HCEC 1CT (cell line): ENCODE data around the gene LTA.
A peak's percentile ranks its signal among the peaks of the same experiment; 100 is the strongest.

Experiments
- DNase-seq: peaks from one replicate; pipeline ENCODE4 v3.0.0-alpha.2; 2017

LTA gene

GRCh38 chr6:31543639-31544038 lies 28.4 kb upstream of the LTA start:
- no peak for DNase-seq

GRCh38 chr6:31544676-31545075 lies 27.4 kb upstream of the LTA start:
- no peak for DNase-seq

GRCh38 chr6:31545291-31545690 lies 26.8 kb upstream of the LTA start:
- DNase-seq: no peak

GRCh38 chr6:31546339-31546957 lies 25.6 kb upstream of the LTA start, which contains the start of gene ATP6V1G2:
Gene ATP6V1G2, minus strand, starts transcription at chr6:31546608. Its CDS starts 49 bp downstream, at chr6:31546559.
- peak; percentile 92 for DNase-seq

GRCh38 chr6:31546958-31547726 lies 24.9 kb upstream of the LTA start, which contains the start of gene NFKBIL1:
Gene NFKBIL1, plus strand, starts transcription at chr6:31547608. Its CDS starts 87 bp downstream, at chr6:31547695.
- DNase-seq: peak; percentile 98

- no peak for DNase-seq
These were observed 24.2 kb upstream of the LTA start for GRCh38 chr6:31547727-31548543.

GRCh38 chr6:31548544-31548873 lies 23.6 kb upstream of the LTA start:
- no peak for DNase-seq

GRCh38 chr6:31551371-31551770 lies 20.7 kb upstream of the LTA start:
- DNase-seq: peak; percentile 46

- DNase-seq: no peak
These were observed 15.8 kb upstream of the LTA start for GRCh38 chr6:31556307-31556706.

GRCh38 chr6:31557443-31558317 lies 14.4 kb upstream of the LTA start:
- no peak for DNase-seq

- no peak for DNase-seq
These were observed 13.8 kb upstream of the LTA start for GRCh38 chr6:31558318-31558625.

GRCh38 chr6:31558631-31559500 lies 13.2 kb upstream of the LTA start:
- DNase-seq: peak; percentile 10

- DNase-seq: no peak
These were observed 12.5 kb upstream of the LTA start for GRCh38 chr6:31559606-31559957.

GRCh38 chr6:31559958-31560696 lies 12.0 kb upstream of the LTA start:
- peak; percentile 80 for DNase-seq

GRCh38 chr6:31560697-31561058 lies 11.4 kb upstream of the LTA start:
- no peak for DNase-seq

- DNase-seq: no peak
These were observed 4.3 kb upstream of the LTA start for GRCh38 chr6:31567531-31568370.

- DNase-seq: no peak
These were observed 3.5 kb upstream of the LTA start for GRCh38 chr6:31568537-31568961.

- DNase-seq: no peak
These were observed 2.1 kb upstream of the LTA start for GRCh38 chr6:31569861-31570536.

GRCh38 chr6:31573239-31574105 lies 1.4 kb downstream of the LTA start:
- DNase-seq: no peak
